Amygdala (tissue), 56 donors: ENCODE measurements around the gene CDRT4.
"Not testable (repeated sequence)": the region's sequence is repeated elsewhere in the genome, so short reads cannot be mapped to it uniquely, and the experiment has no call there.

Source experiments
- DNase-seq, 56 donors: peaks; one replicate each; lab custom pipeline; 2025; lab: John Stamatoyannopoulos, UW

The CDRT4 gene

DNA sequence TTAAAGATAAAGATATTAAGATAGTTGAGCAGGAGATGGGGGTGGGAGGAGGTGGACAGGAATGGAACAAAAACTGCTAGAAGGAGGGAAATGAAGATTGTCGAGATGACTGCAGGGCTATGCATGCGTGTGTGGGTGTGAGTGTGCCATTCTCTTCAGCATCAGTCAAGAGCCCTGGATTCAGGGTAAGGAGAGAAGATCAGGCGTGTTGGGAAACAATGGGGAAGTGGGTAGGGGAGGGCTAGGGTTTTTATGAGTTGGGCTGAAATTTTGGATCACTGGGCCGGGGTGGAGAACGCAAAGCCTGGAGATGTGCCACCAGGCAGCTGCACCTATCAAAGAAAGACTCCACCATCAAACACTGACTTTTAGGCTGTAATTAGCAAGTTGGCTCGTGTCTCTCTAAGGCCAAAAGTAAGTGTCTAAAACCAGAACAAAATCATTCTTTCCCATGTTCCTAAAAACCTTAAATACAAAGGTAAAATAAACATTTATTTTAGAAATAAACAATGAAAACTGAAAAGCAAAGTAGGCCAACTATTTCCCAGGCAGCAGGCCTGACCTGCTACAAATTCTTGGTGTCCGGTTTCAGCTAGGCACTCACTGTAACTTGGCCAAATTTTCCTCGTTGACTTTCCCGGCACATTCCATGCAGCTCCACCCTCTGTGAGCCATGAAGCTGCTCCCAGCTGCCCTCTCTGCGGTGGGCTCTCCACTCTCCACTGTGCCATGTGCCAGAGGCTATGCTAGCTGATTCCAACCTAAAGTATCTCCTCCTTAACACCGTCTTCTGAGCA is 4.2 kb downstream of the CDRT4 start:
- DNase-seq, result peak in 17 of 56 donors; percentile 2 to 51 (median 14)

DNA sequence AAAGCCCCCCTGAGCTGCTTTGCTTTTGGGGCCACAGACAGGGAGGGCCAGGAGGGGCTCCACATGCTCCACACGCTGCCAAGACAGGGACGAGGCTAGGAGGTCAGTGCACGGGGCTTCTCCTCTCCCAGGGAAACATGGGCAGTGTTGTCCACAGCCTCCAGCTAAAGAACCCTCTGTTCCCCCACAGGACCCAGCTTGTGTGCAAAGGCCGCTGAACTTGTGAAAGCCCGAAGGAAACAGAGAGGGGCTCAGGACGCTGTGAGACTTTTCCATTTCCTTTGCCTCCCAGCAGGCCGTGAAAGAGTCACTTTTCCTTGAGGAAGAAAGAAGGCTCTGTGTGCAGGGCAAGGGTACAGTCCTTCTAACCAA is 9.7 kb downstream of the CDRT4 start:
- peak in 25 of 56 donors; percentile 28 to 74 (median 57) for DNase-seq

DNA sequence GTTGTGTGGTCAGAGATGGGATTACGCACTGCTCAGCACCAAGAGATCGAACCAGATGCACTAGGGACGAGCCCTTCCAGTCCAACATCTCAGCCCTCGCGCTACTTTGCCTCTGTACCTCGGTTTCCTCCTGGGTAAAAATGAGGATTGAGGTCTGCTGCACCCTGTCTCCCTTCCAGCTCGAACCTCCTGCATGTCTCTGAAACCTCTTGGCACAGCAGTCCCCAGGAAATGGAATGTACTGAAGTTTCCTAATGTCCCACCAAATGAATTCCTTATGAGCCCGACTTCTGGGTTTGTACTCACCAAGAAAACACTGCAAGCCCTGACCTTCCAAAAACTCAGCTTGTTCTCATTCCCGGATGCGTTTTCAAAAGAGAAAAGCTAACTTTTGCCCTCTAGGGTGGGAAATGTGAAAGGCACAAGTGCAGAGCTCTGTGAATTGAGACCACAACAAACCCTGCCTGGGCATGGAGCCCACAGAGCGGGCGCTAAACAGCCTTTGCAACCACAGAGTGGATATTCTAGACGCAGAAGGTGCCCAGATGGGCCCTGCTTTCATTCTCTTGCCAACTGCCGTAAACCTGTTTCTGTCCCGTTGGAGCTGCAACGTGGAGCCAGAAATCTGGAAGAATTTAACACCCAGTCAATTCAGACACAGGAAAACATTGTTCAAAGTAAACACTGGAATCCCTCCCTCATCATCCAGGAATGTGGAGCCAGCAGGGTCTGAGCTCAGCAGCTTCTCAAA is 10.3 kb downstream of the CDRT4 start:
- peak in 50 of 56 donors; percentile 15 to 85 (median 66) for DNase-seq

DNA sequence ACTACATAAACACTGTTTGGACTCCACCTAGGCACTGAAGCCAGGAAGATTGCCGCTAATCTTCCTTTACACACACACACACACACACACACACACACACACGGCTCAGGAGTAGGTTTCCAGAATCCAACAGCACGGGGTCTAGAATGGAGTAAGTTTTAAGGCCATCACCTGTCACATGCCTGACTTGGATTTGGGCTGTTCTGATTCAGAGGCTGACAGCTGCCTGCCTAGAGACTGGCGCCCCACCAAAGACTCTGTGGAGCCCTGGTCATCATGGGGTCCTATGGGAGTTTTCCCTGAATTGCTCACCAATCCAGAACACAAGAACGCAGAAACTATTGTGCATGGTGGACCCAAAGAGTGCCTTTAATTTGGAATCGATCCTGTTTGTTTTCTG is 10.9 kb downstream of the CDRT4 start:
- DNase-seq, result peak in 1 of 56 donors; percentile 8

DNA sequence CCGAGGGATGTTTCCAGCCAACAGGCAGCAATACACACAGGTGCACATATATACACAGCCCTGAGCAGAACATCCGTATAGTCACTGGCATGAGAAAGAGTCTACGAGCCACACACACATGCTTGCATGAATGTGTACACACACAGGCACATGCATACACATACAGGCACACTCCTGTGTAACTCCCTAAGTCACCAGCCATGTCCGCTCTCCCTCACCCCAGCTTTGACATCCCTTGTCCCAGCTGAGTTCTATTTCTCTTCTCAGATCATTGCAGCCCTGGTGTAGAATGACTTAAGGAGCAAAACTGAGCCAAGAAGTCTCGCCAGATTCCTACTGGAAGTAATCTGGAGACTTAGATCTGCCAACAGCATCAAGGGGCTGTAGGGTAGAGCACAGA is 13.1 kb downstream of the CDRT4 start:
- no peak for DNase-seq

DNA sequence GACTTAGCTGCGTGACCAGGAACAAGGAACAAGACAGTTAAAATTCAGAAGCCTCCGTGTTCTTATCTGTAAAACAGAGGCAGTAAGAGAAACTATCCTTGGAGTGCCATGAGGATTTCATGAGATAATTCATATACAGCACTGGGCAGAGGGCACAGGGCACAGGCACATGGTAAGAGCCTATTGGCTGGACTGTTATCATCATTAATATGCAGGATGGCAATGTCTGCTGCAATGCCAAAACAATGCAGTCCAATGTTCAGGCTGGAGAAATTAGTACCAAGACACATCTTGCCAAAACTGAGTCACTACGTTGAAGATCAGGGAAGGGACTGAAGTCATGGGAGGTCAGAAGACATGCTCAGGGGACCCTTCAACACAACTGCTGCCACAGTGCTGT is 13.6 kb downstream of the CDRT4 start:
- DNase-seq, result peak in 26 of 56 donors; percentile 12 to 79 (median 44)

DNA sequence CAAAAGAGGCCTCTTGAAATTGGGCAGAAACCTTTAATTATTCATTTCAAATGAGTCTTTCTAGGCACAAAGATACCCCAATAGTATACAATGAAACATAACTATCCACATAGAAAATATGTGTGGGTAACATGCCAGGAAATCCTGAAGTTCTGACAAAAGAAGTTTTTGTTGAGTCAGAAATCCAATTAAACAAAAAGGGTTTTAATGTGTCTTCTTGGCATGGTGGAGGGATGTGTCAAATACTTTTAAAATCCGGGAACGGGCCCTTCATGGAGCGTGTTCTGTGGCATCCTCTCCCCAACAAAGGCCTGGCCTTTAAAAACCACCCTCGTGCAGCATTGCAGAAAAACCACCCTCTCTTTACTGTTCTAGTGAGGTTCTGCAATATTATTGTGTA is 14.2 kb downstream of the CDRT4 start:
- peak in 1 of 56 donors; percentile 15 for DNase-seq

DNA sequence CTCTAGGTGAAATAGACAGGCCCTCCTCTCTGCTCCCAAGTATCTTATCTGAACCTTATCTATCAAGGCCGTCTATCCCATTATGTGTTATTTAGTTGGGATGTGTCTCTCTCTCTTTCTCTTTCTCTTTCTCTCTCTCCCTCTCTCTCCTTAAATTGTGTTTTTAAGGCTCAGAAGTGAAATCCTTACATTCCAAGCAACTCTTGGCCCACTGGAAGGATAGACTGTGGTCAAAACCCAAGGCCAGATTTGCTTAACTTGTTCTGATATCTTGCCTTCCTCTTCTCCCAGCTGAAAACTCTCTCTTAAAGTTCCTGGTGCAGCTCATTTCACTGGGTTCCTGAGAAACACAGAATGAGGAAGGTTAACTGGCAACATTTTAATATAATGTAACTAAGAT is 14.7 kb downstream of the CDRT4 start:
- DNase-seq, result no peak

DNA sequence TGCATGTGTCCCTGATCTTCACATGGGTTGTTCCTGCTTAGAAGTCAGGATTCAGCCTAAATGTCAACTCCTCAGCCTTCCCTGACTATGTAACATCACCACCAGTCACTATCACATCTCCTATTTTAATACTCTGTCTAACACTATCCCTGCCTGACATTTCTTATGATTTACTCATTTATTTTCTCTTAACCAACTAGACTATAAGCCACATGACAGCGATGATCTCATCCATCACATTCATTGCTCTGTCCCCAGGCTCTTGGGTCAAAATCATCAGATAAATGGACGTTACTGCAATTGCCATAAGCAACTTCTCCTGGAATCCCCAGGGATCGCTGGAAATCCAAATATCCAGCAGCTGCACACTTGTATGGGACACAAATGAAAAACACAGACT is 15.7 kb downstream of the CDRT4 start:
- no peak for DNase-seq

DNA sequence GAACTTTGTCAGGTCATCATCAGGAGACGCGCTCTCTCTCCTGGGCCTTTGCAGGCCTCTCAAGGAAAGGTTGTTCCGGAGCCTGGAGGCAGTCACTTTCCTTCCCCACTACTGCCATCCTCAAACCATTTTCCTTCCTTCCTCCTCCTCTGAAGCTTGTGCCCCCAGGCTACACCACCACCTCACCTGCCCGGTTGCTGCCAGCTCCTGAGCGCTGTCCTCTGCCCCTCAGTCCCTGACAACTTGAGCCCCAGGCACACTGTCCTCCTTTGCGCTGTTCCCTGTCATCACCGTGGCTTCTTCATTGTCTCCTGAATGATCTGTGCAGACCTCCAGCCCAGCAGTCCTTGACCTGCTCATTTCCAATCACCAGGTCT is 18.9 kb downstream of the CDRT4 start:
- DNase-seq, result no peak

DNA sequence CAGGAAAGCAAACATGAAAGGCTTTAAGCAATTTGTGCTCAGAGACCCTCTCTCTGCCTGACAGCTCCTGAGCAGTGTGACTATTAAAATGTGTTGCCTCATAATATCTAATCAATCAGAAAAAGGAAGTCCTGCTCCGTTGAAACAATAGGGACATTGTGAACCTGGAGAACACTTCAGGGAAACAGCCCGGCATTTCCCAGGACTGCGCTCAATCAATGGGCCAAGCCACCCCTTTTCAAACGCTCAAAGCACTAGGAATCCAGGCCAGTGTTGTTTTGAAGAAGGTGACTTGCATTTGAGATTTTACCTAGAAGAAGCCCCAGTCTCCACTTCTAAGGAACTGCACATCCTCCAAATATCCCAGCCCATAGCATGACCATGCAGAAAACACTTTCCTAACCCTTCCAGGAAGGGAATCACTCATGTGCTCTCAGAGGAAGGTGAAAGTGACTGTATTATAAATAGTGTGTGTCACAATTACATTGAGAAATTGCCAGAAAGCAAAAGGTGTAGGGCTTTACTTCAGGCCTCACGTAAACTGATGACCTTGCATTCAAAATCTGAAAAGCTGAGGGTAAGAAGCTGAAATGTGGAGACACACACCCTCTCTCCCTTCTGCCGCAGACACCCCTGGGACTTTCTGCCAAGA is 19.4 kb downstream of the CDRT4 start:
- DNase-seq, result no peak

DNA sequence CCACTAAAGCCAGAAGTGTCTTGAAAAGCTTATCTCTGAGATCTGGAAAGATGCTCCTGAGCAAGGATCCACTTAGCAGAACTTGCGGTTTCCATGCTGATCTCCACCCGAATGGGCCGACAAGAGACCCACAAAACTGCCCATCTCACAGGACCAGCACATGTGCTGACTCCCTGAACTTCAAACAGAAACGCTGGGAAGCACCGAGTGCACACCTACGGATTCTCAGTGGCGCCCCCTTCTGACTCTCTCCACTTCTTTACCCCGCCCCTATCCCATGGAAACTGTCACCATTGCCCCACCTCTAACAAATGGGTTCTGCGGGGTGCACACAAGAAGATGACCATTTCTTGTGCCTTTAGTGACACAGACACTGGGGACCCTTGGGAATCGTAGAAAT is 21.4 kb downstream of the CDRT4 start:
- no peak for DNase-seq

DNA sequence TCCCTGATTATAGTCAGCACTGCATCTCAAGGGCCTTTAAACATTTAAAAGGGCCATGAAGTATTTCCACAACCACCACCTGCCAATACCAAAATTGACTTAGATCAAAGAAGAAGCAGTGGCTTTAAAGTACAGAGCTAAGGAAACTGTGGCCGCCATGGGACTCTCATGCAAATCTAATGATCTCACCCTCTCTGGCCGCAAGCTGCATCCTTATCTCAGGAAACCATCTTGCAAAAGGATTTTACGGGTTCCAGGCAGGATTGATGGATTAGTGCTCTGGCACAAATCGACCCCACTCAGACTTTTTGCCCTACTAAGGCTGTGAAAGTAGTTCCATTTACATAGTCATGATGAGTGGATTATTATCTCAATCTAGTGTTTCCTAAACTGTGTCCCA is 22.6 kb downstream of the CDRT4 start:
- no peak for DNase-seq

DNA sequence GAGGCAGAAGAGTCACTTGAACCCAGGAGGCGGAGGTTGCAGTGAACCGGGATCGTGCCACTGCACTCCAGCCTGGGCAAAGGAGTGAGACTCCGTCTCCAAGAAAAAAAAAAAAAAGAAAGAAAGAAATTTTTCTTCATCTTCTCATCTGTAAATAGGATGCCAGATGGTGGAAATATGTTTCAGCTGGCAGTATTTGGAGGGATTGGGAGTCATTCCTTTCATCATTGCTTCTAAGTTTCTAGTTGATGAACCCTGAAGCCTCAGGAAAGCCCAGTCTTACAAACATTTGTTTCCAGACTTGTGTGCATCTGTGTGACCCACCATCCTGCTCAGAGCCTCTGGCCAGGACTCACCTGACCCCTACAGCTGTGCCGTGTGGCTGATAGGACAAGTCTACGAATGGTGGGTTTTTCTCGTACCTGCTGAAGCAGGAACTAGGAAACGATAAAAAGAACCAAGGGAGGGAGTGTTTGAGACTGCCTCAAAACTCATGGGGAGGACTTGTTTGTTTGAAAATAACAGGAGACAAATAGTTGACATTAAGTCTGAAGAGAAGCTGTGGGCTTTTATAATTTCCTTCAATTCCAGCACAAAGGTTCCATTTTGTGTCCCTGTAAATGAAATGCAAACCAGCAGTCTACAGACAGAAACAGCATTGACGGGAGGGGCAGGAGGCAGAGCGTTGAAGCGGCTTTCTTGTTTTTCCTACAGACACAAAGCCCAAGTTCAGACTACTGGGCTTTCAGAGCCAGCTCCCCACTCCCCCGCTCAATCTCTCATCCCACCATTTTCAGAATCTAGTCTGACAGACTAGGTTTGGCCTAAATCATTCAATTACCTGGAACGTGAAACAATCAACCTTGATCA is 24.9 kb downstream of the CDRT4 start:
- peak in 30 of 56 donors; percentile 8 to 78 (median 40) for DNase-seq

DNA sequence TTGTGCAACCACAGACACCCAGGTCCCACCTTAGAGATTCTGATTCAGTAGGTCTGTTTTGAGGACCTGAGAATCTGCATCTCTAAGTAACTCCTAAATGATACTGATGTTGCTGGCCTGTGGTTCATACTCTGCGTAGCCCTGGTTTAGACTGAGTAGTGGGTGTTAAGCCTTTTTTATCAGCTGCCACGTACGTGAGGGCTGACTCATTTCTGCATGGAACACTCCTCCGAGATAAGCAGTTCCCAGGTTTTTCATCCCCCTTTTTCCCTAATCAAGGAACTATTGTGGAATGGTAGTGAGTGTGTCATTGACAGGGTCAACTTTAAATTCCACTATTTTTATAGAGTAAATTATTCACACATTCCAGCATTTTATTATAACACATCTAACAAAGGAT is 26.1 kb downstream of the CDRT4 start:
- DNase-seq, result no peak

DNA sequence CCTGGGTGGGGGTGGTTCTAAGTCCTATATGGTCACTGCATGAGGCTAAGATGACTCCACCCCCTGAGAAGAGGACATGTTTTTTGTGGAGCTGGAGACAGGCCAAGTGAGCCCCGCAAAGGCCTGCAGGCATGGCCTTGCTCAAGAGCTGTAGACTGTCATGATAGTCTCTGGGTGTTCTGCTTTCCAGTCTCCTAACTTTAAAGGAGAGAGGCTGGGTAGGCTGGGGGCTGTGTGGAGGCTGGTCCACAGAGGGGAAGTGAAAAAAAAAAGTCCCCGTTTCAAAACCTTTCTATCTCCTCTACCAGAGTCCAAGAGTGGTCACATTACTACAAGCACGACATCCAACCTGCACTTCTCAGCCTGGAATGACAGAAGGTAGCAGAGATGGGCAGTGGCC is 27.1 kb downstream of the CDRT4 start:
- DNase-seq, result no peak

DNA sequence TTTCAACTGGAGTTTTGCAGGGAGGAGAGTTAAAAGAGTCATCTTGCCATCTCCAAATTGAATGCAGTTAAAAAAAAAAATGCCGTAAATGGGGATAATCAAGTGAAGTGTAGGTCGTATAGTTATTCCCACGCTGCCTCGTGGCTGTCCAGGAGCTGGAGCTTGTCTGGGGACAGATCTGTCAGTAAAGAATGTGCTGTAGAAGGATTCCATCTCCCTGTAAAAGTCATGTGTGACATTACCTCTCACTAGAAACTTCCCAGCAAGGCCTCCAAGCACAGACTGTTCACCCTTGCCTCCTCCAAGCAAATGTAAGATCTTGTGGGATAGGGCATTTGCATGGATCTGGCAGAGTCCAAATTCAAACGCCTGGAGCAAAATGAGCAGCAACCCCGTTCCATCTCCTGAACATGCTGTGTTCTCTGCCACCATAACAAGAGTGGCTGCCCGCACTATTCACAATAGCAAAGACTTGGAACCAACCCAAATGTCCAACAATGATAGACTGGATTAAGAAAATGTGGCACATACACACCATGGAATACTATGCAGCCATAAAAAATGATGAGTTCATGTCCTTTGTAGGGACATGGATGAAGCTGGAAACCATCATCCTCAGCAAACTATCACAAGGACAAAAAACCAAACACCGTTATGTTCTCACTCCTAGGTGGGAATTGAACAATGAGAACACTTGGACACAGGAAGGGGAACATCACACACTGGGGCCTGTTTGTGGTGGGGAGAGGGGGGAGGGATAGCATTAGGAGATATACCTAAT is 28.0 kb downstream of the CDRT4 start:
- not testable (repeated sequence) for DNase-seq

DNA sequence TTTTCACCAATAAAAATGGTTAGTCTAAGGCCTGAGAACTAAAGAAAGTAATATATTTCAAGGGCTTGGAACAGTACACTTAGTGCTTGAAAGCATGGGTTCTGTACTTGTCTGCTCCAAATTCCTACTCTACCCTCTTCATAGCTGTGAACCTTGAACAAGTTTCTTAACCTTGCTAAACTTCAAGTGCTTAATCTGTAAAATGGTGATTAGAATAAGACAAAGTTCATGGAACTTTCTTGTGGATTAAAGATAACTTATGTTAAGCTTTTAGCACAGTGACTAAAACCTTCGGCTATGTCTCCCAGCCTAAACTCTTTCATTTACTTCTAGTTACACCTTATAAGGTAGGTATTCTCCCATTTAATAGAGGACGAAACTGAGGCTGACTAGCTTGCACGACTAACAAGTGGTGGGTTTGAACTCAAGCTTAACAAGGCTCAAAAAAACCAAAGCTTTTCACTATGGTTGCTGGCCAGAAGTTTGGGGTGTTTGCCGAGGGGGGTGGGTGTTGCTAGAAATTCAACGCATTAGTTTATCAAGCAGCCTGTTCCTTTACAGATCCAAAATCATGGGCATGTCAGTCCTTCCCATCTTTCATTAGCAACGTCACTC is 28.8 kb downstream of the CDRT4 start:
- DNase-seq, result no peak

DNA sequence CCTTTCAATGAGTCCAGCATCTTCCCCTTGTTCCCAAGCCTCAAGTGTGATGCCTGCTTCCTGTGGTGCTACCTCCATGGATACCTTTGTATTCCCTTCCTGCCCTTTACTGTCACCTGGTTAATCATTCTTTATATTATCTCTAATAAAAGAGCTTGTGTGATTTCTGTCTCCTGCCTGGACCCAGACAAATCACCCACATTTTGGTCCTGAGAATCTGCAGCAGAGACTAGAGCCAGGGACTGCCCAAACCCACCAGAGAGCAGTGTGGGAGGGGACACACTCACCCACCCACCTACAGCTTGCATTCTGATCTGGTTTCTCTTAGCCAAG is 30.2 kb downstream of the CDRT4 start:
- no peak for DNase-seq
